HUES48 (cell line): ENCODE measurements around the gene APOBEC4.
A peak's percentile ranks its signal among the peaks of the same experiment; 100 is the strongest.

Source experiments
- H3K27ac ChIP-seq: one replicate; pipeline ENCODE4 v1.7.0; 2013; ENCODE audit warnings: low read depth, low read length, inconsistent platforms
- H3K27me3 ChIP-seq: 2 replicates; pipeline ENCODE4 v1.6.1; 2013; ENCODE audit warnings: mild to moderate bottlenecking, low read length; ENCODE audit not compliant: control insufficient read depth, insufficient read depth
- H3K36me3 ChIP-seq: 2 replicates; pipeline ENCODE4 v1.6.1; 2013; ENCODE audit warnings: low read length; ENCODE audit not compliant: control insufficient read depth, insufficient read depth
- H3K4me1 ChIP-seq: 2 replicates; pipeline ENCODE4 v1.6.1; 2013; ENCODE audit warnings: mild to moderate bottlenecking, low read length; ENCODE audit not compliant: control insufficient read depth, insufficient read depth
- H3K4me3 ChIP-seq: 2 replicates; pipeline ENCODE4 v1.5.1; 2013; ENCODE audit warnings: mild to moderate bottlenecking, low read depth, low read length
- H3K9ac ChIP-seq: 2 replicates; pipeline ENCODE4 v1.6.1; 2013; ENCODE audit warnings: mild to moderate bottlenecking, low read depth, low read length, moderate library complexity
- H3K9me3 ChIP-seq: 2 replicates; pipeline ENCODE4 v1.6.1; 2013; ENCODE audit warnings: low read length; ENCODE audit not compliant: control insufficient read depth, insufficient read depth

Gene APOBEC4

DNA sequence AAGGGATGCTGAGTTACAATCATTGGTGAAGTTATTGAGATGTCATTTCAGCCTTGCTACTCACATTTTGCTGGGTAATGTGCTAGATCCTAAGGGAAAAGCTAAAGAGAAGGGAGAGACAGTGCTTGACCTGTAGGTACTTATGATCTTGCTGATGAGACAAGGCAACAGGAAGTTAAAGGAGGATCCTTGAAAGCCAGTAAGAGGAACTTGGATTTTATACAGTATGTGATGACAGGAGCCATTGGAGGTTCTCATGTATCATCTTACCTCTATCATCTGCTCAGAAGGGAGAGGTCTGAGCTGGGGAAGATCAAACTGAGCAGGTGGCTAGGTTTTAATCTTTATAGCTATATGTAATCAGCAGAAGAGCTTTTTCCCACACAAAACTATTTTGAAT lies 6.3 kb downstream of the APOBEC4 start:
- Histone ChIP-seq H3K4me1 (no peaks in the 10 kb centered on the region), H3K4me3 (no peak overlapping the region), H3K27me3 (no peaks in the 10 kb centered on the region), H3K36me3 (no peaks in the 10 kb centered on the region), H3K27ac (no peak overlapping the region), H3K9me3 (no peaks in the 10 kb centered on the region), H3K9ac (no peak overlapping the region)

DNA sequence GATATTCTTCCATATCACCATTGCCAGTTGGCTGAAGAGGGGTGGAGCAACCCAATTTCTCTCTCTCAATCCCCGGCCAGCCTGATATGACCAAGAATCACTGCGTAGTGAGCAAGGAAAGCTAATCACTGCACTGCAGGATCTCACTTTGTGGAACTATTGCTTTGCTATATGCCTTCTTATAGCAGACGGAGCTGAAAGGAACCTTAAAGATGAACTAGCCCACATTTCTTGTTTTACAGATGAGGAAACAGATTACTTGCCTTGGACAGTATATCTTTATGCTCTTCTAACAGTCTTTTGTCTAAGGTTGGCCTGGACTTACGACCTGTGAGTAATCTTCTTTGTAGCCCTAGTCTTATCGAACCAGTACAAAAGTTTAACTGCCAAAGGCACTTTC lies 7.6 kb downstream of the APOBEC4 start:
- H3K4me1 ChIP-seq, result no peaks in the 10 kb centered on the region
- no peak overlapping the region for H3K27ac ChIP-seq
- no peaks in the 10 kb centered on the region for H3K36me3 ChIP-seq
- H3K9me3 ChIP-seq, result no peaks in the 10 kb centered on the region
- no peaks in the 10 kb centered on the region for H3K27me3 ChIP-seq
- H3K4me3 ChIP-seq, result no peak overlapping the region
- no peak overlapping the region for H3K9ac ChIP-seq

DNA sequence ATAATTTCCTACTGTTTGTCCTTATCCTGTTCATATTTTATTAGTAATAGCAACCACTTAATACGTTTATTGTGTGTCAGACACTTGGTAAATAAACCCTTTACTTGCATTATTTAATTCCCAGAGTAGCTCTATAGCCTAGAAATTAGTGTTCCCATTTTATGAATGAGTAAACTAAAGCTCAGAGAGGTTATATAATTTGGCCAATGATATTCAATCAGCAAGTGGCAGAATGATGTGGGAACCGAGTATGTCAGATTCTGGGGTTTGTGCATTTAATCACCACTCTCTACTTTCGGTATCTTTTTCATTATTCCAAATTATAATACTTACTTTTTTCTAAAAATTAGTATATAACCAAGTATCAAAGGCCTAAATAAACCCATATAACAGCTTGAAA lies 10.9 kb downstream of the APOBEC4 start:
- H3K9ac ChIP-seq, result no peak overlapping the region
- H3K4me3 ChIP-seq, result no peak overlapping the region
- no peaks in the 10 kb centered on the region for H3K4me1 ChIP-seq
- peaks cover 9% of the 10 kb centered on the region for H3K27me3 ChIP-seq
- no peaks in the 10 kb centered on the region for H3K9me3 ChIP-seq
- H3K27ac ChIP-seq, result no peak overlapping the region
- no peaks in the 10 kb centered on the region for H3K36me3 ChIP-seq

DNA sequence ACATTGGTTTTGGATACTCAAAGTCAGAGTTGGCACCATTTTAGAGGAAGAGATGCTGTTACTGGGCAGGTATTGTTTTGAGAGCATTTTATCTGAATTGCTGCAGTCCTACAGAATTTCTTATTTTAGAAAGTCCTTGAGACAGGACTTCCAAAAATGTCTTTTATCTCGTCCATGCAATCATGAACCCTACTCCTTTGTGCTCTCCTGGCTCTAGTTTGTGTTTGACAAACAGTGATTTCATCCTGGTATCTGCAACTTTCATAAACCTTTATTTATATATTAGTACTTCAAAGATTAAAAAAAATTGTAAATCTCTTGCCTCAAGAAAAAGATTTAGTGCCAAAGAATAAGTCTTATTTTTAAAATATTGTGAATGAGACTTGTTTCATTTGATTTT lies 12.9 kb downstream of the APOBEC4 start:
- no peak overlapping the region for H3K4me3 ChIP-seq
- no peak overlapping the region for H3K27ac ChIP-seq
- H3K36me3 ChIP-seq, result no peaks in the 10 kb centered on the region
- no peak overlapping the region for H3K9ac ChIP-seq
- no peaks in the 10 kb centered on the region for H3K9me3 ChIP-seq
- no peaks in the 10 kb centered on the region for H3K4me1 ChIP-seq
- peaks cover 18% of the 10 kb centered on the region for H3K27me3 ChIP-seq

DNA sequence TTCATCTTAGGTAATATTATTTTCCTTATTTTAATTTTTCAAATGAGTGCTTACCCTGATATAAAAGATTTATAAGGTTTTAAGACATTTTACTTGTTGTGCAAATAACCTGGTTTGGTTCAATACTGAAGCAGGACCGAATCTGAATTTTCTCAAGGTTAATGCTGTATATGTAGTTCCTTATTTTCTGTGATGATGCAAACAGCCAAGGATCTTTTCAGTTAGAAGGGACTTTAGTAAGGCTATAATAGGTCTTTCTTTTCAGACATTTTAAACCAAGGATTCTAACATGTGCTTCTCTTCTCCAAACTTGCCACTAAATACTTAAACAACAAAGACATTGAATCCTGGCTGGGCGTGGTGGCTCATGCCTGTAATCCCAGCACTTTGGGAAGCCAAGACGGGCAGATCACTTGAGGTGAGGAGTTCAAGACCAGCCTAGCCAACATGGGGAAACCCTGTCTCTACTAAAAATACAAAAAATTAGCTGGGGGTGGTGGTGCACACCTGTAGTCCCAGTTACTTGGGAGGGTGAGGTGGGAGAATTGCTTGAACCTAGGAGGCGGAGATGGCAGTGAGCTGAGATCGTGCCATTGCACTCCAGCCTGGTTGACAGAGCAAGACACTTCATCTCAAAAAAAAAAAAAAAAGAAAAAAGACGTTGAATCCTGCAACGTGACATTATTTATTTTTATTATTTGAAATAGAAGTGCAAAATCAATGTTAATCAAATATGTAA lies 14.3 kb downstream of the APOBEC4 start:
- H3K27me3 ChIP-seq, result peaks cover 18% of the 10 kb centered on the region
- H3K4me1 ChIP-seq, result peaks cover 4% of the 10 kb centered on the region; the same call in 1 of the 2 replicates
- H3K4me3 ChIP-seq, result no peak overlapping the region

DNA sequence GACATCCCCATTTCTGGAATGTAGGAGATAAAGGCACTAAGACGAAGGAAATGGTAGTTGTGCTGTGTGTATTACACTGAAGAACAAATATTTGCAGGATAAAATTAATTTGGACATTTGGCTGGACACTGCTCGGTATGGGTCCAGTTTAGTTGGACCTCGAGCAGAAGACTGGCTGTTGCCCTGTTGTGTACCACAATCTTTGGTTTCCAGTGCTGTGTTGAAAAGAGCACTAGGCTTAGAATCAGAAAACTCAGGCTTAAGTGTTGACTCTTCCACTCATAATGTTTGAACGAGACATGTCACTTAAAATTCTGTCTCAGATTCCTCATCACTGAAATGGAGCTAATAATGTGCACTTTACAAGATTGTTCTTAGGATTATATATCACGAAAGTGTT lies 16.3 kb downstream of the APOBEC4 start:
- peak overlapping the region; percentile 74; the same call in 1 of the 2 replicates for H3K4me3 ChIP-seq
- no peak overlapping the region for H3K9ac ChIP-seq
- peaks cover 12% of the 10 kb centered on the region; the same call in 1 of the 2 replicates for H3K36me3 ChIP-seq
- H3K27ac ChIP-seq, result no peak overlapping the region
- no peaks in the 10 kb centered on the region for H3K9me3 ChIP-seq
- H3K27me3 ChIP-seq, result peaks cover 18% of the 10 kb centered on the region
- peaks cover 20% of the 10 kb centered on the region for H3K4me1 ChIP-seq

More for the DNA sequence above, 14.3 kb downstream of the APOBEC4 start:
- Histone ChIP-seq H3K9ac (no peak overlapping the region), H3K27ac (no peak overlapping the region), H3K9me3 (no peaks in the 10 kb centered on the region), H3K36me3 (no peaks in the 10 kb centered on the region)

DNA sequence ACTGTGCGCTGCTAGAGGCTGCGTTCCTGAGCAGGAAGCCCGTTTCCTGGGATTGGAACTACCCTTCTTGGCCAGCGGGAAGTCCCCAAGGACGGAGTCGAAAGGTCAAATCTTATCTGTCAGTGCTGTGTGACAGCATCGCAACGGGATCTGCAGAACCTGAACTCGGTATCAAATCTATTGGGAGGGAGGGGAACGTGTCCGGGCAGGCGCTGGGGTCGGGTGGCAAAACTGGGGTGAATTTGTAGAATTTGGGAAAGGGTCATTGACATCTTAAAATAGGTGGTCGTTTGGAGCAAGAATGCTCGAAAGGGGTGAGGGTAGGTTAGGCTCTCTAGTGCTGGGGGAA lies 16.8 kb downstream of the APOBEC4 start:
- H3K9ac ChIP-seq, result no peak overlapping the region
- peak overlapping the region; percentile 74 for H3K4me3 ChIP-seq
- peak overlapping the region; percentile 81 for H3K27ac ChIP-seq
- peaks cover 13% of the 10 kb centered on the region; the same call in 1 of the 2 replicates for H3K36me3 ChIP-seq
- no peaks in the 10 kb centered on the region for H3K9me3 ChIP-seq
- H3K27me3 ChIP-seq, result peaks cover 18% of the 10 kb centered on the region
- peaks cover 22% of the 10 kb centered on the region for H3K4me1 ChIP-seq

DNA sequence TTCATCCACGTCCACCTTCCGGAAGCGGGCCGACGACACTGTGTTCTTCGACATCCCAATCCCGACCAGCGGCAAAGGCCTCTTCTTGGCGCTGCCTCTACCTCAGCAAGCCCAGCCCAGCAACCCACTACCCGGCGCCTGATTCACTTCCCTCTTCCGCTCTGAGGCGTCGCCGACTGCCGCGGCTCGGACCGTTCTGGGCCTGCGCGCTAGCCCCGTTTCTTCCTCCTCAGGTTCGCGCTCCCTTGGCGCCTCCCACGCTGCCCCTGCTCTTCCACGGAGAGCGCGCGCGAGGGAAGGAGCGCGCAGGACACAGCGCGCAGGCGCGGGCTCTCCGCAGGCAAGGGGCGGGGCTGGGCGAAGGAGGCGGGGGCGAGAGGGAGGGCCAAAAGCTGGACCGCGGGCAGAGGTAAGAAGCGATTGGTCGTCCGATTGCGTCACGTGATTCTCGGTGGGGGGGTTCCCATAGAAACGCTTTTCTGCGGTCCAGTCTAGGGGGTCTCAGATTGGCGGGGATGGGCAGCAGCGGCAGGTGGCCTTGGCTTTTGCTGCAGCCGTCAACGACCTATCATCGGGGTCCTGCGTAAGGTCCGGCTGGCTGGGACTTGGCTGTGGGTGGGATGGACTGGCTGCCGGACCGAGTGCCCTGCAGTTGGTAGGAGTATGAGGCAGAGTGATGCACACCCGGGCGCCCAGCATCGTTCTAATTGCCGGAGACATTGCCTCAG lies 17.3 kb downstream of the APOBEC4 start, which contains the start of gene ARPC5:
Gene ARPC5, minus strand, starts transcription at position 178 of the 728 bp plus-strand sequence. Its CDS starts 124 bp downstream, at position 54.
- Histone ChIP-seq H3K36me3 (peaks cover 16% of the 10 kb centered on the region), H3K9ac (peak within 1 kb of the TSS; percentile 64), H3K4me3 (peak within 1 kb of the TSS; percentile 74), H3K9me3 (no peaks in the 10 kb centered on the region), H3K4me1 (peaks cover 22% of the 10 kb centered on the region), H3K27me3 (peaks cover 18% of the 10 kb centered on the region), H3K27ac (peak within 1 kb of the TSS; percentile 81)

DNA sequence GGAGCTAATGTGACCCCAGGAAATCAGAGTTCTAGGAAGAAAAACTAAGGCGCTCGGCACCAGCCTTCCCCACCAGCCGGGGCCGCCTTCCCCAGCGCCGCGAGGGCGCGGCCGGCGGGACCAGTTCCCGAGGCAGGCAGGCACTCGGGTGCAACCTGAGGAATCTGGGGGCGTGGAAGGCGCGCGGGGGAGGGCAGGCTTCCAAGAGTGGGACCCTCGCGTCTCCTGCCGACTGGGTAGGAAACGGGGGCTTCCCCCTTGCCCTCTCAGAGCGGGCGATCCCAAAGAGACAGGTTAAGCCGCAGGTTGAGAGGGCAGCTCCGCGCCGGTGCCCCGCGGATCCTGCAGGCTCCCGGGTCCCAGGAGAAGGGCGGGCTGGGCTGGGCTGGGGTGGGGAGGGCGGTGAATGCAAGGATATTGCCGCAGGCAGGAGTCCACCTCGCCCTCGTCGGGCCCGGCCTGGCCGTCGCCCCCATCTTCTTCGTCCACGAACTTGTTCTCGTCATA lies 18.0 kb downstream of the APOBEC4 start:
- H3K9ac ChIP-seq, result peak overlapping the region; percentile 64
- no peaks in the 10 kb centered on the region for H3K9me3 ChIP-seq
- peaks cover 22% of the 10 kb centered on the region for H3K4me1 ChIP-seq
- peak overlapping the region; percentile 74 for H3K4me3 ChIP-seq
- peaks cover 22% of the 10 kb centered on the region for H3K36me3 ChIP-seq
- H3K27me3 ChIP-seq, result peaks cover 18% of the 10 kb centered on the region
- H3K27ac ChIP-seq, result peak overlapping the region; percentile 81

DNA sequence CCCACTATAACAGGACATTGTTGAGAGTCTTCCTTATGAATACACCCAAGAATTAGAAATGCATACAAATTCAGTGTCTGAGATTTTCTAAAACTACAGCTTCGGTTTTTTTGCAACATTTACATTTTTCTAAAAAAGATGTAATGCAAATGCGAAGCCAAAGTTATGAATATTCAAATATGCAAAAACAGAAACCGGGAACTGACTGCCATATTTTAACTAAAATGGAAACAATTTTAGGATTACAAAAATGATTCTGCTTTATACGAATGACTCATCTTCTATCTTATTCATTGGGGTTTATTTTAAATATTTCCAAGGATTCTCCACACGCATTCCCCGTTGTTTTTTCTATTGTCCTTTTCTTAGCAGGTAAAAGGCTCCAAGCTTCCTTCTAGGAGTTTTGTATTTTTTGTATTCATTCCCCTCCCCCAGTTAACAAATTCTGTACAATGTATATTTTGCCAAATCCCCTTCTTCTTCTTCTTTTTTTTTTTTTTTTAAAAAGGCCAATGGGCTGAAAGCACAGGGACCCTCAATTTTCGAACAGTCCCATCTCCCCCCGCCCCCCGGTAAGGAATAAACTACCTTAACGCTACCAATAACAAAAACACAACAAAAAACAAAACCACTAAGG lies 18.6 kb downstream of the APOBEC4 start:
- H3K4me3 ChIP-seq, result peak overlapping the region; percentile 74
- peaks cover 22% of the 10 kb centered on the region for H3K4me1 ChIP-seq
- H3K9me3 ChIP-seq, result no peaks in the 10 kb centered on the region
- H3K9ac ChIP-seq, result peak overlapping the region; percentile 64
- peaks cover 28% of the 10 kb centered on the region for H3K36me3 ChIP-seq
- peaks cover 18% of the 10 kb centered on the region for H3K27me3 ChIP-seq
- peak overlapping the region; percentile 88 for H3K27ac ChIP-seq
